ENCODE measurements around the gene ACTN1.

Gene ACTN1

DNA sequence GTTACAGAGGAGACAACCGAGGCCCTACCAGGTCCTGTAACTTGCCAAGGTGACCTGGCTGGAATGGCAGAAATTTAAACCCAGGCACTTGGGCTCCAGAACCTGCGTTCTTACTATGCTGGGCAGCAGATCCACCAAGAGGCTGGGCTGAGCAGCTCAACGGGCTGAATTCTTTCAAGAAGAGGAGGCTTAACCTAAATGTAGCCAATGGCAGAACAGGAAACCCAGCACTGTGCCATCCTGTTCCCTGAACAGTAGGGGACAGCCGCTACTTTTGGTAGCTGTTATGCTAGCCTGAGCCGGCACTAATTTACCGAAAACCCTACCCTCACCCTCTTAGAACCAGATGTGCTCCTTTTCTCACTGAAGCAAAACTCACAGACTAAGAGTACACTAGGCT lies 86.1 kb downstream of the ACTN1 start:
- in situ Hi-C loops (cut with MboI; ENCODE audit: low pct_unique_long_range_greater_than_20kb, low sequenced_read_pairs, unreplicated experiment): no loop called here
- TF ChIP-seq, protein P1, sequence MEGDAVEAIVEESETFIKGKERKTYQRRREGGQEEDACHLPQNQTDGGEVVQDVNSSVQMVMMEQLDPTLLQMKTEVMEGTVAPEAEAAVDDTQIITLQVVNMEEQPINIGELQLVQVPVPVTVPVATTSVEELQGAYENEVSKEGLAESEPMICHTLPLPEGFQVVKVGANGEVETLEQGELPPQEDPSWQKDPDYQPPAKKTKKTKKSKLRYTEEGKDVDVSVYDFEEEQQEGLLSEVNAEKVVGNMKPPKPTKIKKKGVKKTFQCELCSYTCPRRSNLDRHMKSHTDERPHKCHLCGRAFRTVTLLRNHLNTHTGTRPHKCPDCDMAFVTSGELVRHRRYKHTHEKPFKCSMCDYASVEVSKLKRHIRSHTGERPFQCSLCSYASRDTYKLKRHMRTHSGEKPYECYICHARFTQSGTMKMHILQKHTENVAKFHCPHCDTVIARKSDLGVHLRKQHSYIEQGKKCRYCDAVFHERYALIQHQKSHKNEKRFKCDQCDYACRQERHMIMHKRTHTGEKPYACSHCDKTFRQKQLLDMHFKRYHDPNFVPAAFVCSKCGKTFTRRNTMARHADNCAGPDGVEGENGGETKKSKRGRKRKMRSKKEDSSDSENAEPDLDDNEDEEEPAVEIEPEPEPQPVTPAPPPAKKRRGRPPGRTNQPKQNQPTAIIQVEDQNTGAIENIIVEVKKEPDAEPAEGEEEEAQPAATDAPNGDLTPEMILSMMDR (IDR thresholded peaks at IDR 0.05; ENCODE audit: extremely low read depth, insufficient read depth, missing control alignments): no peak
- no peak for DNase-seq (ENCODE audit: low spot score)

GRCh38 chr14:68891851-68892660 lies 87.0 kb downstream of the ACTN1 start:
- DNase-seq (ENCODE audit: low spot score): no peak
- in situ Hi-C loops (cut with MboI; ENCODE audit: low pct_unique_long_range_greater_than_20kb, low sequenced_read_pairs, unreplicated experiment): no loop called here
- TF ChIP-seq, protein P1 (IDR thresholded peaks at IDR 0.05; ENCODE audit: extremely low read depth, insufficient read depth, missing control alignments): no peak

GRCh38 chr14:68890173-68890931 lies 88.8 kb downstream of the ACTN1 start:
- DNase-seq (ENCODE audit: low spot score): no peak
- in situ Hi-C loops (cut with MboI; ENCODE audit: low pct_unique_long_range_greater_than_20kb, low sequenced_read_pairs, unreplicated experiment): no loop called here
- TF ChIP-seq, protein P1 (IDR thresholded peaks at IDR 0.05; ENCODE audit: extremely low read depth, insufficient read depth, missing control alignments): no peak

DNA sequence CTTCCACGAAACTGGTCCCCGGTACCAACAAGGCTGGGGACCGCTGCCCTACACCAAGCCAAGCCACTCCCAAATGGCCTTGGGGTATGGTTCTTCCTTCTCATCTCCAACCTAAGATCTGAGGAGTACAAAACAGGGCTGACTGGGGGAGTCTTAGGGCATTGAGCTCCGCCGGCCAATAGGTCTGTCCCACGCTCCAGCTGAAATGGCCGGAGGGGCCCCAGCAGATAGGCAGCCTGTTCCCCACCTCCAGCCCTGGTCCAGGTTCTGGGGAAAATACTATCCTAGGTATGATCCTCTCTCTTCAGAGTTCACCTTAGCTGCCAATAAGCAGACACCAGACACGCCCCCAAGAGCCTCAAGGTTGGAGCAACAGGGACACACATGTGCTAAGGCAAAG lies 90.2 kb downstream of the ACTN1 start:
- DNase-seq (ENCODE audit: low spot score): no peak
- TF ChIP-seq, protein P1 (IDR thresholded peaks at IDR 0.05; ENCODE audit: extremely low read depth, insufficient read depth, missing control alignments): no peak
- in situ Hi-C loops (cut with MboI; ENCODE audit: low pct_unique_long_range_greater_than_20kb, low sequenced_read_pairs, unreplicated experiment): no loop called here

GRCh38 chr14:68888025-68888850 lies 90.9 kb downstream of the ACTN1 start:
- TF ChIP-seq, protein P1 (IDR thresholded peaks at IDR 0.05; ENCODE audit: extremely low read depth, insufficient read depth, missing control alignments): no peak
- in situ Hi-C loops (cut with MboI; ENCODE audit: low pct_unique_long_range_greater_than_20kb, low sequenced_read_pairs, unreplicated experiment): no loop called here
- no peak for DNase-seq (ENCODE audit: low spot score)

GRCh38 chr14:68886109-68886434 lies 93.0 kb downstream of the ACTN1 start:
- in situ Hi-C loops (cut with MboI; ENCODE audit: low pct_unique_long_range_greater_than_20kb, low sequenced_read_pairs, unreplicated experiment): no loop called here
- TF ChIP-seq, protein P1 (IDR thresholded peaks at IDR 0.05; ENCODE audit: extremely low read depth, insufficient read depth, missing control alignments): no peak
- DNase-seq (ENCODE audit: low spot score): no peak

Data from GM13977 (cell line).